ENCODE data around the gene TBC1D1. TPM values are rescaled to one million over a fixed set of nuclear protein-coding genes. Genes with fewer than 3 reads are reported as not detected.
A peak's percentile ranks its signal among the peaks of the same experiment; 100 is the strongest.

TBC1D1 gene
- 113 TPM in 2 replicates for total RNA-seq
- long read RNA-seq, partial matches to known transcripts = 21 of 35 reads
- long read RNA-seq, other reads (novel, unspliced or antisense) = 13 of 35 reads

- Mint-ChIP-seq H3K27me3 (ENCODE audit: low read depth) (peaks cover 87% of the 10 kb centered on the region), H3K4me3 (peak within 1 kb of the TSS; percentile 89), H3K4me1 (peaks cover 9% of the 10 kb centered on the region), H3K36me3 (ENCODE audit: low read depth) (no peaks in the 10 kb centered on the region), H3K27ac (ENCODE audit: unreplicated experiment) (no peak within 1 kb of the TSS), H3K9me3 (no peaks in the 10 kb centered on the region)
- no peak for TF ChIP-seq CTCF (conservative IDR thresholded peaks at IDR 0.05)
- no peak for DNase-seq (ENCODE audit: low read depth, low spot score)
These were observed at the start of gene TBC1D1 for GRCh38 chr4:37890801-37891259. Gene TBC1D1, plus strand, starts transcription at chr4:37891084. Its CDS starts 11,012 bp downstream, at chr4:37902096.

- peaks cover 10% of the 10 kb centered on the region for H3K4me1 Mint-ChIP-seq
- H3K4me3 Mint-ChIP-seq = no peak overlapping the region
- no peak for DNase-seq (ENCODE audit: low read depth, low spot score)
- no peak overlapping the region for H3K27ac Mint-ChIP-seq (ENCODE audit: unreplicated experiment)
- TF ChIP-seq CTCF (conservative IDR thresholded peaks at IDR 0.05) = no peak
- H3K27me3 Mint-ChIP-seq (ENCODE audit: low read depth) = no peaks in the 10 kb centered on the region
- H3K9me3 Mint-ChIP-seq = no peaks in the 10 kb centered on the region
- H3K36me3 Mint-ChIP-seq (ENCODE audit: low read depth) = peaks cover 20% of the 10 kb centered on the region
These were observed 46.7 kb upstream of the TBC1D1 start for GRCh38 chr4:37844204-37844603.

GRCh38 chr4:37845201-37845600, 45.7 kb upstream of the TBC1D1 start:
- no peak overlapping the region for H3K4me3 Mint-ChIP-seq
- TF ChIP-seq CTCF (conservative IDR thresholded peaks at IDR 0.05) = no peak
- peaks cover 20% of the 10 kb centered on the region for H3K36me3 Mint-ChIP-seq (ENCODE audit: low read depth)
- peak overlapping the region; percentile 43 for H3K27ac Mint-ChIP-seq (ENCODE audit: unreplicated experiment)
- no peaks in the 10 kb centered on the region for H3K27me3 Mint-ChIP-seq (ENCODE audit: low read depth)
- DNase-seq (ENCODE audit: low read depth, low spot score) = no peak
- H3K4me1 Mint-ChIP-seq = peaks cover 10% of the 10 kb centered on the region
- no peaks in the 10 kb centered on the region for H3K9me3 Mint-ChIP-seq

GRCh38 chr4:37847311-37847884, 43.5 kb upstream of the TBC1D1 start:
- TF ChIP-seq CTCF (conservative IDR thresholded peaks at IDR 0.05) = no peak
- no peak overlapping the region for H3K27ac Mint-ChIP-seq (ENCODE audit: unreplicated experiment)
- no peaks in the 10 kb centered on the region for H3K27me3 Mint-ChIP-seq (ENCODE audit: low read depth)
- peaks cover 10% of the 10 kb centered on the region for H3K4me1 Mint-ChIP-seq
- no peaks in the 10 kb centered on the region for H3K9me3 Mint-ChIP-seq
- no peak for DNase-seq (ENCODE audit: low read depth, low spot score)
- H3K36me3 Mint-ChIP-seq (ENCODE audit: low read depth) = peaks cover 19% of the 10 kb centered on the region
- H3K4me3 Mint-ChIP-seq = no peak overlapping the region

GRCh38 chr4:37852376-37852775, 38.5 kb upstream of the TBC1D1 start:
- TF ChIP-seq CTCF (conservative IDR thresholded peaks at IDR 0.05) = no peak
- DNase-seq (ENCODE audit: low read depth, low spot score) = no peak
- Mint-ChIP-seq H3K4me1 (peaks cover 2% of the 10 kb centered on the region), H3K9me3 (no peaks in the 10 kb centered on the region), H3K27ac (ENCODE audit: unreplicated experiment) (no peak overlapping the region), H3K4me3 (no peak overlapping the region), H3K27me3 (ENCODE audit: low read depth) (no peaks in the 10 kb centered on the region), H3K36me3 (ENCODE audit: low read depth) (peaks cover 6% of the 10 kb centered on the region)
